GM19351 (cell line): ENCODE results near the gene POMC.
"Not testable (repeated sequence)": the region's sequence is repeated elsewhere in the genome, so short reads cannot be mapped to it uniquely, and the experiment has no call there.

Experiments
- ATAC-seq: cut with Tn5 transposase; IDR thresholded peaks from one replicate; pipeline ENCODE4 v1.9.1; 2021; ENCODE audit warnings: mild to moderate bottlenecking, moderate library complexity; ENCODE audit not compliant: unreplicated experiment

Gene POMC

DNA sequence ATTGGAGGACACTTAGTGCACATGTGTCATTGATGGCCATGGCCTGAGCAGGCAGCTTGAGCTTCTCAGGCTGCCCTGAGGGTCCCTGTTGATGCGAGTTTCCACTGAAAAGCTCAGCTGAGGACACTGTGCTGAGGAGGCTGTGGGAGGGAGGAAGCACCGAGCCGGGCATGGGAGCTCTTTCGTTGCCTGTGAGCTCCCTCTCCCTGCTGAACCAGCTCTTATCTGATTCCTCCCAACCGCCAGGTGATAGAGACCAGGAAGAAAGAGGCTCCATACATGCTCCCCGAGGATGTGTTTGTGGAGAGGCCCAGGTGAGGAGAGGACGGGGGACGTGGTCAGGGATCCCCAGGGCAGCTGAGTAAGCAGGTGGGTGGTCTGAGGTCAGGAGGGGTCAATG lies 27.3 kb downstream of the POMC start:
- ATAC-seq, result no peak

DNA sequence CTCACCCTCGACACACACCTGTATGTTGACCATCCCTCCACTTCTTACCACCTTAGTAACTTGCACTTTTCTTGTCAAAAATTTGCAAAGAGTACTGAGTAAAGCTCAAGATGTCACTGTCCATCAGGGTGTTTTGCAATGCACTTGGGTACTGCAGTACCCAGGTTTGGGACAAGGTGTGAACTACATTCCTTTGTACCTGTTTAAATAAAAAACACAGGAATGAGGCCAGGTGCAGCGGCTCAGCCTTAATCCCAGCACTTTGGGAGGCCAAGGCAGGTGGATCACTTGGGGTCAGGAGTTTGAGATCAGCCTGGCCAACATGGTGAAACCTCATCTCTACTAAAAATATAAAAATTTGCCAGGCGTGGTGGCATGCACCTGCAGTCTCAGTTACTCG lies 27.8 kb downstream of the POMC start:
- not testable (repeated sequence) for ATAC-seq

DNA sequence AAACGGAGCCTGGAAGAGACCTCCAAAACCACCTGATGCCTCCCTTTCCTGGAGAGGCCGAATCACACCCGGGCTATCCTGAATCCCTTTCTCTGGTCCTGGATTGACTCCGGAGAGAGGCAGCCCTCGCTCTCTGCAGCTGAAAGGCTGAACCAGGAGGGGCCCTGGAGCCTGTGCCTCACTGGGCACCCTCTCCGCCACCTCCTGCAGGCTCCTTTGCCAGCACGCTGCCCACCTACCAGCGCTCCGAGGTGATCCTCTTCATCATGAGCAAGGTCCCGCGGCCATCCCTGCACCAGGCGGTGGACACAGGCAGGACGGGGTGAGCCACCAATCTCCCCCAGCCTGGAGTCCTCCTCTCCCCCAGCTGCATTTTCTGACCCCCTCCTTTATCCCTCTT lies 35.7 kb downstream of the POMC start:
- ATAC-seq, result no peak

DNA sequence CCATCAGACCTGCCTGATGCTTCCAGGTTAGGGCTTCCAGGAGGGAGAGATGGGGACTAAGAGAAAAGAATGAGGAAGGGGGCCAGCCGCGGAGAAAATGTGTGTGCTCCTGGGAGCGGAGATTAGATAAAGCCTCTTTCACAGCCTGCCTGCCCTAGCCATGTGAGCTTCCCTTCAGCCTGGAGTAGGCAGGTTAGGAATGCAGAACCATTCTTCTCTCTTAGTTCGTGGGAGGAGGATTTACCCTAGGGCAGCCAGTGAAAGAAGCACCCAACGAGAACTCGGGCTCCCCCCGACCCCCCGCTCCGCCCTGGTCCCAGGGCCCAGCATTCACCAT lies 36.1 kb downstream of the POMC start:
- ATAC-seq, result no peak

DNA sequence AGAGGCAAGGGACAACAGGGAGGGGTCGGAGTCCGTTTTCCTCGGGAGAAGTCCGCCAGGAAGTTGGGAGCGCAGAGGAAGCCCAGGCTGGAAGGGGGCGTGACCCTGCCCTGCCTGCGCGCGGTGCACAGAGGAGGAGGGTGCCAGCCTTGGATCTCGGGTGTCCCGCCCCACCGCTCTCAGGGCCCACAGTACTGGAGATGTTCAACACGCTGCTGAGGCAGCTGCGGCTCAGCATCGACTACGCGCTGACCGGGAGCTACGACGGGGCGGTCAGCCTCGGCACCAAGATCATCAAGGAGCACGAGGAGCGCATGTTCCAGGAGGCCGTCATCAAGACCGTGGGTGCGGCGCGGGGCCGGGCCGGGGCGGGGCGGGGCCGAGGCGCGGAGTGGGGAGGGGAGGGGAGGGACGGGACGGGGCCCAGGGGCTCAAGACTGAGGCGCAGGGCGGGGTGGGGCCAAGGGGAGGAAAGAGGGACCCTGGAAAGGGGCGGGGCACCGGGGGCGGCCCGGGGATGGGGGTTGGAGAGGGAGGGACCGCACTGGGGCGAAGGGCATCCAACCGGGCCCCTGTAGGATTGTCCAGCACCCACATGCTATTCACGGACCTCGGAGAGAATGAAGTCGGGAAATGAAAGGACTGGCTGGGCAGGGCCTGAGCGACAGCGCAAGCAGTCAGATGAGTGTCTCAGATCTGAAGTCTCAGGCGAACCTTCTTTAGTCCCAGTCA lies 36.6 kb downstream of the POMC start:
- ATAC-seq, result no peak

DNA sequence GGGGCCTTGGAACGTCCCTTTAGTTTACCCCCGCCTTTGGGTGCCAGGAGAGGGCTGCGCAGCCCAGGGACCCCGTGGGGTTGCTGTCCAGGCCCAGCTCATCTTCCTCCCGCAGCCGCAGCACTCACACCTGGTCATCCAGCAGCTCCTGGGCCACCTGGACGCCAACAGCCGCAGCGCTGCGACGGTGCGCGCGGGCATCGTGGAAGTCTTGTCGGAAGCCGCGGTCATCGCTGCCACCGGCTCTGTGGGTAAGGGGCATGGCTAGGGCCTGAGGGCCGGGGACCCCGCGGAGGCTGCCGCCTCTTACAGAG lies 37.2 kb downstream of the POMC start:
- no peak for ATAC-seq

DNA sequence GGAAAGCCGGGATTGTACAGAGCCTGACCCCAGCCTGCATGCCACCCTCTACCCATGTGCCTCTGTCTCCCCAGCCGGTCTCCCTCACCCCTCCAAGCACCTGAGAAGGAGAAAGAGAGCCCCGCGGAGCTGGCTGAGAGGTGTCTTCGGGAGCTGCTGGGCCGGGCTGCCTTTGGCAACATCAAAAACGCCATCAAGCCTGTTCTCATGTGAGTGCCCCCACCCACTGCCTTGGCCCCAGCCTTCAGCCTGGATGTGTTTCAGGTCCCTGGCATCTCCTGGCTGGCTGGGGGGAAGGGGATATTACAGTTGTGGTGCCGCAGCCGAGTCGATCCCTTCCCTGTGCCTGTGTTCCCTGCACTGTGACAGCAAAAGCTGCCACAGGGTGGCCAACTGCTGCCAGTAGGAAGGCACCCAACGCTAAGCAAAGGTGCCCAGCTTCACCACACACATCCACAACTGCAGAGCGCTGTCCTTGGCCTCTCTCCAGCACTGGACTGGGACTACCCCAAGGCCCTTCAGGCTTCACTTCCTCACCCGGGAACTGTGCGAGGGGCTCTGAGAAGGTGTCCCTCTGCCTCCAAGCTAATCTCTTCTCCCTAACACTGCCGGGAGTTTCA lies 38.4 kb downstream of the POMC start:
- no peak for ATAC-seq

DNA sequence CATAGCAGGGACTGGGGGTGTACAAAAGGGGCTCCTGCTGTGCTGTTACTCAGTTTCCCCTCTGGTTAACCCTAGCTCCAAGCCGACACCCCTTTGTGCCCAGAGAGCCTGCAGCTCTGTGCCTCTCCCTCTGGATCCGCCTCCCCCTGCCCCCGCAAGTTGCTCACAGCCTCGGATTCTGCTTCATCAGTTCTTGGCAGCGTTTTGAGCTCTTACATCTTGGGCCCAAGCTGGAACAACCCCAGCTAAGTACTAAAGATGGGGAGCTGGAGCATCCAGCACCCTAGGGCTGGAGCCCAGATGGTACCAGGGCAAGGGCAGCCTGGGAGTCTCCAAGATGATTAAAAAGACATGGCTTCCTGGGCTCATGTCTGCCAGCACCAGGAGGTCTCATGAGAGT lies 40.7 kb downstream of the POMC start:
- no peak for ATAC-seq

DNA sequence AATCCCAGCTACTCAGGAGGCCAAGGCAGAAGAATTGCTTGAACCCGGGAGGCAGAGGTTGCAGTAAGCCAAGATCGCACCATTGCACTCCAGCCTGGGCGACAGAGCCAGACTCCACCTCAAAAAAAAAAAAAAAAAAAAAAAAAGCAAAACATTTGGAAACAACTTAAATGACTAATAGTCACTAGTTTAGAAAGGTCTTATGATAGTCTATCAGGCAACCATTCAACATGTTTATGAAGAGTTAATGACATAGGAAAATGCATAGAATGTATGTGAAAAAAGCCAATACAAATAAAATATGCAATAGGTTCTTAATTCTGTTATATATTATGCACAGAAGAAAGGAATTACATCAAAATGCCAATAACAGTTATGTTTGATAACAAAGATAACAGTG lies 41.3 kb downstream of the POMC start:
- not testable (repeated sequence) for ATAC-seq

DNA sequence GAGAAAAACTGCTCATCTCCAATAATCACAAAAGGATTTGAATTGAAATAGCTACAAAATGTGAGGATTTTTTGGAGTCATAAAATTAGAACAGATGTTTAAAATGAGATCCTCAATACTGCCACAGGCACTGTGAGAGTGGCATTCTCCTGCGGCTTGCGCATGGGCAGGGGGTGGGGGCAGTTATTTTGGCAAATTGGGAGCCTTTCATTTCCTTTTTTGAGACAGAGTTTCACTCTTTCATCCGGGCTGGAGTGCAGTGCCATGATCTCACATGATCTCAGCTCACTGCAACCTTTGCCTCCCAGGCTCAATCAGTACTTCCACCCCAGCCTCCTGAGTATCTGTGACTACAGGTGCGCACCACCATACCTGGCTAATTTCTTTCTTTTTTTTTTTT lies 42.4 kb downstream of the POMC start:
- no peak for ATAC-seq

DNA sequence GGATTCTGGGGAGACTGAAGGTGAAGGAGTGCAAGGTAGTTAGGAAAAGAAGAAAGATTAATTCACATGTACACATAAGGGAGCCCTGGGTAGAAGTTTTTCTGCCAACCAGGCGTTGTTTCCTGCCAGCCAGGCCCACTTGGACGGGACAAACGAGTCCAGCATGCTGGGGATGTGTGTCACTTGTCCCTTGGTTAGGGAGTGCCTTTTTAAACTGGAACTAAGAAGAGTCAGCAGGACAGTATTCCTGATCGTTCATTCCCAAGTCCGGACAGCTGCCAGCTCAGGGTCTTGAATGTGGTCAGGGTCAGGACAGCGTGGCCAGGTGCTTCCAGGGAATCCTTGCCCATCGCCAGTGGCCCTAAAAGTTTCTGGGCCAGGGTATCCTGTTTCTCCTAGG lies 43.2 kb downstream of the POMC start:
- ATAC-seq, result no peak

DNA sequence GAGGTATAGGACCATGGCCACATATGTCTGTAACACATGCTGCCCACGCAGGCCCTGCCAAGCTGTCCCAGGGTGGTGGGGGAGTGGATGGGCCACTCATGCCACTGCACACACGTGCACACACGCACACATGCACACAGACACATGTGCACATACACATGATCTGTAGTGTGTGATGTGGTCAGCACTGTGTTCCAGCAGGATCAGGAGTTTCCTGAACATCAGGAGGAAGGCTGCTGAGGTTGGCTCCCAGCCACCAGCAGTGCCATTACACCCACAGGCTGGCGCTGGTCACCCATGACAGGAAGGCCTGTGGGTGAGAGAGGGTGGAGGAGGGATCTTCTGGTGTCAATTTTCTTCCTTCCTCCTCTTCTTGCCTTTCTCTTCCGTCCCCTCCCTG lies 44.7 kb downstream of the POMC start:
- no peak for ATAC-seq

DNA sequence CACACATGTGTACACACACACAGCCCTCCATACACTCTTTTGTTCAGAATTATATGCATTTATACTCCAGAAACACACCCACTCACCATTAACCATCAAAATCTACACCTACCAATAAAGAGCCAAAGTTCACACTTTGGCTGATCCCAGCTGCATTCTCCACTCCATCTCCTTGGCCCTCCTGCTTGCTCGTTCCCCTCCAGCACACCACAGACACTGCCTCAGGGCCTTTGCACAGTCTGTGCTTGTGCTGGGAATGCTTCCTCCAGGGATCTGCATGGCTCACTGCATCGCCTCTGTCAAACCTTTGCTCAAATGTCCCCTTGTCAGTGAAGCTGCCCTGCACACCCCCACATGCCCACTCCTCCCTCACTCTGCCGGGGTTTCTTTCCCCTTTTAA lies 46.0 kb downstream of the POMC start:
- no peak for ATAC-seq

DNA sequence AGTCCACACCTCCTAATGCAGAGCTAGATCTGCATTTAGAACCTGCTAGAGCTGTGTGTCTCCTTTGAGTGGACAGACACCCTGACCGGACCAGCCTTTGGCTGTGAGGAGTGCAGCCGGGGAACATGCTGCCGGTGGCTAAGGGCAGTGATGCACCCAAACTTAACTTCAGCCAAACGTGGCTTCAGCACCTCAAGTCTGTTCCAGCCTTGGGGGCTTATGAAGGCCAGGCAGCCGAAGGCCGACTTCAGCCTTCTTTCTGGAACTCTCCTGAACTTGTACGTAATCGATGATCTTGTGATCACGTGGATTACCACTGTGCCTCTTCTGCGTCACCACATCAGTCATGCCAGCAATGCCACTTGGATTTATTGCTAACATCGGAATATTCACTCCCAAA lies 49.1 kb downstream of the POMC start:
- no peak for ATAC-seq

DNA sequence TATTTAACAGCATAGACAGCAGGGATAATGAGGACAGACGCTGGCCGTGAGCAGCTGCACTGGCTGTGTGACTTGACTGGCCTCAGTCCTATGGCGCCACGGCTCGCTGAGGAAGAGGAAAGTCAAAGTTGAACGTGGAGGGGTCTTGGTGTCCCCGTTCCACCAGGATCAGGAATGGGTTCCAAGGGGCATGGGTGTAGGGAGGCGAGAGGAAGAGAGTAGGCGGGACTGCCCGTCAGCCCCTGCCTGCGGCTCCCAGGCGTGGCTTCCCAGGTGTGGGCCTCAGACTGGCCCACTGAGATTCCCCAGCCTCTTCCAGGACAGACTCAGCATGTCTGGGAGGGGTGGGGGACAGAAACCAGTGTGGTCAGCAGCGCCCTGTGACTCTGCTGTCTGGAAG lies 51.4 kb downstream of the POMC start:
- no peak for ATAC-seq

DNA sequence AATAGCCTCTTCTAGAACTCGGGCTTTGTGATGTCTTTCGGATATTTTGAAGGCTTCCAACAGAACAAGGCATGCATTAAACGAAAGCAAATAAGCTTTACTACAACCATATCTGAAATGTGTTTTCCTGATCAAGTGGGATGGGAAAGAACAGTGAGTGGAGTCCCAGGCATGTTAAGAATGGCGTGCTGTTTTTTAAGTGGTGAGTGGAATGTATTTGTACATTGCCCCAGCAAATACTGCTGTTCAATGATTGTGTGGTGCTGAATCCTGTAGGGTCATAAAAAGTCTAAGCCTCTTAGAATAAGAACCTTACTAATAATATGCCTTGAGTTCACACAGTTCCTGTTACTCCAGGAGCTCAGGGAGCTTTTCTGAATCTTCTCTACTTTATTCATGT lies 52.5 kb downstream of the POMC start:
- no peak for ATAC-seq

DNA sequence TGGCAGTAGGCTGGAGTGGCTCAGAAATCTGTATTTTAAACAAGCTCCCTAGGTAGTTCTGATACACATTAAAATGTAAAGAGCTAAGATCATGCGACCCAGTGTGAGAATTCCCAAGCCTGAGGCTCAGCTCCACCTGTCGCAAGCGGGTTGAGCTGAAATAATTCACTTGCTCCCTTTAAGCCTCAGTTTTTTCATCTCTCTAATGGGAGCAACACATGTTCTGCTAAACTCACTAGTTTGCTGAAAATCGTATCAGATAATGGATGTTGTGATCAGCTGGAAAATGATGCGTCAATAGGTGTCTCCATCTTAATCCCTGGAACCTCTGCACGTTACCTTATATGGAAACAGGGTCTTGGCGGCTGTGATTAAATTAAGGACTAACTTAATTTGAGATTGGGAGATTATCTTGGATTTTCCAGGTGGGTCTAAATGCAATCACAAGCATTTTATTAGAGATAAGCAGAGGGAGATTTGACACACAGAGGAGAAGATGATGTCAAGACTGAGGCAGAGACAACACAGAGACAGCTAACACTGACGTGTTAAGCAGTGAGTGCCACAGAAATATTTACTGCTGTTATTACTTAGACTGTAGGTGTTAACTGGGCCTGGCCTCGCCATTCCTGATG lies 53.0 kb downstream of the POMC start:
- ATAC-seq, result no peak

DNA sequence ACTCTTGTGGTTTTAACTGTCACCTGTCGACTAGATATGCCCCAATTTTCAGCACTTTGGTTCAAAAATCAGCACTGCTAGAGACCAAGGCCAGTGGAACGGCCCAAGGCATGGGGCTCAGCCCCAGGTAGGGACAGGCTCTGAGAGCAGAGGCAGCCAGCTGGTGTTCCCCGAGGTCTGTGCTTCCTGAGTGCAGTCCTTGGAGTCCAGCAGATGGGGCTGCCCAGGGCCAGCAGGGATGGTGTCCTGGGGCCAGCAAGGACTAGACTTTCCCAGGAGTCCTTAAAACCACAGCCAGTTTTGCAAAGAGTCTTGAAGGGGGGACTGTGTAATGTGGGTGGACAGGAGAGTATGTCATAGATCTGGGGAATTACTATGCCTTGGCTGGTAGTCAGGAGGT lies 56.3 kb downstream of the POMC start:
- no peak for ATAC-seq
